ENCODE data around the gene ARRDC3. TPM values are rescaled to one million over a fixed set of nuclear protein-coding genes. Genes with fewer than 3 reads are reported as not detected.

ARRDC3 gene
- total and polyA plus RNA-seq, 10 of the 15 experiments (the other 5 are each of a cell fraction or from before 2014, with no cell fraction given): 2.3 to 14.0 (median 8.6) TPM

DNA sequence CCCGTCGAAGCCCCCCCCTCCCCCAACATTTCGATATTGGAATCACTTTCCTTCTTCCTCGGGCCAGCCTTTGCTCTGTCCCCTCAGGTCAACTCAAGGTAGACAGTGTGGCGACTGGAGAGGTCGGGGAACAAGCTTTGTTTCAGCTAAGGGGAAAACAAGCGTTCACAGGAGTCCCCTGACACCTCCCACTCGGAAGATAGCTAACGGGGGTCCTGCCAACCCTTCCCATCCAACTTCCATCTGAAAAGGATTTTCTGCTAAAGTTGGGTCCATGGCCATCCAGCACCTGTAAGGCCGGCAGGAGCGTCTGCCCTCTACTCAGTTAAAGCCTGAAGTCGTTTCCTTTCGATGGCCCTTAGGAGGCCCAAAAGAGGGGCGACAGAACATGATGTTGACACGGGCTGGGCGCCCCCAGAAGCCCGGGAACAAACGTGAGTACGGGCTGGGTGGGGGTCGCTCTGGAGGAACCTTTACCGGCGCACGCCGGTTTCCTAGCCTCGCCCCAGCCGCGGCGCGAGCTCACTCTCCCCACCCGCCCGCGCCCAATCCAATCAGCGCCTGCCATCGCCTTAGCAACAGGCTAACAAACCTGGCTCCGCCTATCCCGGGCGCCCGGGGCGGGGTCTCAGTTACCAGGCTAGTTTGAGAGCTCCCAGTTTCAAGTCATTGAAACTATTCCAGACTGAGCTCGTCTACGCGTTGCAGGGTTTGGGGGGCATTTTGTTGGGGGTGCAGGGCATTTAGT is 2.5 kb downstream of the ARRDC3 start (continued):
- TF ChIP-seq, protein P1, sequence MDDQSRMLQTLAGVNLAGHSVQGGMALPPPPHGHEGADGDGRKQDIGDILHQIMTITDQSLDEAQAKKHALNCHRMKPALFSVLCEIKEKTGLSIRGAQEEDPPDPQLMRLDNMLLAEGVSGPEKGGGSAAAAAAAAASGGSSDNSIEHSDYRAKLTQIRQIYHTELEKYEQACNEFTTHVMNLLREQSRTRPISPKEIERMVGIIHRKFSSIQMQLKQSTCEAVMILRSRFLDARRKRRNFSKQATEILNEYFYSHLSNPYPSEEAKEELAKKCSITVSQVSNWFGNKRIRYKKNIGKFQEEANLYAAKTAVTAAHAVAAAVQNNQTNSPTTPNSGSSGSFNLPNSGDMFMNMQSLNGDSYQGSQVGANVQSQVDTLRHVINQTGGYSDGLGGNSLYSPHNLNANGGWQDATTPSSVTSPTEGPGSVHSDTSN (IDR thresholded peaks at IDR 0.05; ENCODE audit: insufficient replicate concordance, low read depth, low read length): no peak
- TF ChIP-seq, protein P2, sequence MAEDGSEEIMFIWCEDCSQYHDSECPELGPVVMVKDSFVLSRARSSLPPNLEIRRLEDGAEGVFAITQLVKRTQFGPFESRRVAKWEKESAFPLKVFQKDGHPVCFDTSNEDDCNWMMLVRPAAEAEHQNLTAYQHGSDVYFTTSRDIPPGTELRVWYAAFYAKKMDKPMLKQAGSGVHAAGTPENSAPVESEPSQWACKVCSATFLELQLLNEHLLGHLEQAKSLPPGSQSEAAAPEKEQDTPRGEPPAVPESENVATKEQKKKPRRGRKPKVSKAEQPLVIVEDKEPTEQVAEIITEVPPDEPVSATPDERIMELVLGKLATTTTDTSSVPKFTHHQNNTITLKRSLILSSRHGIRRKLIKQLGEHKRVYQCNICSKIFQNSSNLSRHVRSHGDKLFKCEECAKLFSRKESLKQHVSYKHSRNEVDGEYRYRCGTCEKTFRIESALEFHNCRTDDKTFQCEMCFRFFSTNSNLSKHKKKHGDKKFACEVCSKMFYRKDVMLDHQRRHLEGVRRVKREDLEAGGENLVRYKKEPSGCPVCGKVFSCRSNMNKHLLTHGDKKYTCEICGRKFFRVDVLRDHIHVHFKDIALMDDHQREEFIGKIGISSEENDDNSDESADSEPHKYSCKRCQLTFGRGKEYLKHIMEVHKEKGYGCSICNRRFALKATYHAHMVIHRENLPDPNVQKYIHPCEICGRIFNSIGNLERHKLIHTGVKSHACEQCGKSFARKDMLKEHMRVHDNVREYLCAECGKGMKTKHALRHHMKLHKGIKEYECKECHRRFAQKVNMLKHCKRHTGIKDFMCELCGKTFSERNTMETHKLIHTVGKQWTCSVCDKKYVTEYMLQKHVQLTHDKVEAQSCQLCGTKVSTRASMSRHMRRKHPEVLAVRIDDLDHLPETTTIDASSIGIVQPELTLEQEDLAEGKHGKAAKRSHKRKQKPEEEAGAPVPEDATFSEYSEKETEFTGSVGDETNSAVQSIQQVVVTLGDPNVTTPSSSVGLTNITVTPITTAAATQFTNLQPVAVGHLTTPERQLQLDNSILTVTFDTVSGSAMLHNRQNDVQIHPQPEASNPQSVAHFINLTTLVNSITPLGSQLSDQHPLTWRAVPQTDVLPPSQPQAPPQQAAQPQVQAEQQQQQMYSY (CRISPR knock-in tag; IDR thresholded peaks at IDR 0.05): 0 out of 2 replicates have a peak, but pooled peaks have one; percentile 41
- TF ChIP-seq EZH2 (IDR thresholded peaks at IDR 0.05; ENCODE audit: borderline replicate concordance, control insufficient read depth, low read depth, low read length): no peak
- no peak for TF ChIP-seq STAT3 (IDR thresholded peaks at IDR 0.05; ENCODE audit: low read depth, low read length)
- TF ChIP-seq ESRRA (IDR thresholded peaks at IDR 0.05; ENCODE audit: low read length): no peak
- TF ChIP-seq STAT1 (conservative IDR thresholded peaks at IDR 0.05): no peak
- TF ChIP-seq SIN3A (IDR thresholded peaks at IDR 0.05; ENCODE audit: low read depth, low read length): peak; percentile 63; the same call in 1 of the 2 replicates
- TF ChIP-seq GATAD2B (conservative IDR thresholded peaks at IDR 0.05; ENCODE audit: low read depth): 0 out of 2 replicates have a peak, but pooled peaks have one; percentile 21
- TF ChIP-seq, protein P3, sequence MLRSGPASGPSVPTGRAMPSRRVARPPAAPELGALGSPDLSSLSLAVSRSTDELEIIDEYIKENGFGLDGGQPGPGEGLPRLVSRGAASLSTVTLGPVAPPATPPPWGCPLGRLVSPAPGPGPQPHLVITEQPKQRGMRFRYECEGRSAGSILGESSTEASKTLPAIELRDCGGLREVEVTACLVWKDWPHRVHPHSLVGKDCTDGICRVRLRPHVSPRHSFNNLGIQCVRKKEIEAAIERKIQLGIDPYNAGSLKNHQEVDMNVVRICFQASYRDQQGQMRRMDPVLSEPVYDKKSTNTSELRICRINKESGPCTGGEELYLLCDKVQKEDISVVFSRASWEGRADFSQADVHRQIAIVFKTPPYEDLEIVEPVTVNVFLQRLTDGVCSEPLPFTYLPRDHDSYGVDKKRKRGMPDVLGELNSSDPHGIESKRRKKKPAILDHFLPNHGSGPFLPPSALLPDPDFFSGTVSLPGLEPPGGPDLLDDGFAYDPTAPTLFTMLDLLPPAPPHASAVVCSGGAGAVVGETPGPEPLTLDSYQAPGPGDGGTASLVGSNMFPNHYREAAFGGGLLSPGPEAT (IDR thresholded peaks at IDR 0.05; ENCODE audit: low read depth): no peak
- TF ChIP-seq RELA (IDR thresholded peaks at IDR 0.05; ENCODE audit: borderline replicate concordance, partially characterized antibody): no peak
- TF ChIP-seq CREM (IDR thresholded peaks at IDR 0.05; ENCODE audit: low read depth): peak; percentile 57; the same call in 1 of the 2 replicates
- no peak for TF ChIP-seq BACH1 (IDR thresholded peaks at IDR 0.05; ENCODE audit: borderline replicate concordance)
- TF ChIP-seq HDAC2 (IDR thresholded peaks at IDR 0.05): 0 out of 2 replicates have a peak, but pooled peaks have one; percentile 65
- peak; percentile 69 for TF ChIP-seq SMAD1 (IDR thresholded peaks at IDR 0.05; ENCODE audit: low read depth, partially characterized antibody)
- TF ChIP-seq, protein P4, sequence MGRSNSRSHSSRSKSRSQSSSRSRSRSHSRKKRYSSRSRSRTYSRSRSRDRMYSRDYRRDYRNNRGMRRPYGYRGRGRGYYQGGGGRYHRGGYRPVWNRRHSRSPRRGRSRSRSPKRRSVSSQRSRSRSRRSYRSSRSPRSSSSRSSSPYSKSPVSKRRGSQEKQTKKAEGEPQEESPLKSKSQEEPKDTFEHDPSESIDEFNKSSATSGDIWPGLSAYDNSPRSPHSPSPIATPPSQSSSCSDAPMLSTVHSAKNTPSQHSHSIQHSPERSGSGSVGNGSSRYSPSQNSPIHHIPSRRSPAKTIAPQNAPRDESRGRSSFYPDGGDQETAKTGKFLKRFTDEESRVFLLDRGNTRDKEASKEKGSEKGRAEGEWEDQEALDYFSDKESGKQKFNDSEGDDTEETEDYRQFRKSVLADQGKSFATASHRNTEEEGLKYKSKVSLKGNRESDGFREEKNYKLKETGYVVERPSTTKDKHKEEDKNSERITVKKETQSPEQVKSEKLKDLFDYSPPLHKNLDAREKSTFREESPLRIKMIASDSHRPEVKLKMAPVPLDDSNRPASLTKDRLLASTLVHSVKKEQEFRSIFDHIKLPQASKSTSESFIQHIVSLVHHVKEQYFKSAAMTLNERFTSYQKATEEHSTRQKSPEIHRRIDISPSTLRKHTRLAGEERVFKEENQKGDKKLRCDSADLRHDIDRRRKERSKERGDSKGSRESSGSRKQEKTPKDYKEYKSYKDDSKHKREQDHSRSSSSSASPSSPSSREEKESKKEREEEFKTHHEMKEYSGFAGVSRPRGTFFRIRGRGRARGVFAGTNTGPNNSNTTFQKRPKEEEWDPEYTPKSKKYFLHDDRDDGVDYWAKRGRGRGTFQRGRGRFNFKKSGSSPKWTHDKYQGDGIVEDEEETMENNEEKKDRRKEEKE (IDR thresholded peaks at IDR 0.05): no peak
- peak; percentile 76 for TF ChIP-seq POLR2A (IDR thresholded peaks at IDR 0.05; ENCODE audit: low read depth, low read length)
- TF ChIP-seq NR2F1 (conservative IDR thresholded peaks at IDR 0.05): peak; percentile 27; the same call in 1 of the 2 replicates
